Pulmonary artery endothelial cell (primary cell): ENCODE results near the gene ASPHD2. TPM values are rescaled to one million over a fixed set of nuclear protein-coding genes. Genes with fewer than 3 reads are reported as not detected.
A peak's percentile ranks its signal among the peaks of the same experiment; 100 is the strongest.

Source experiments
- DNase-seq: peaks from one replicate; pipeline ENCODE4 v3.0.0-alpha.2; 2011; ENCODE audit warnings: low read depth, low spot score
- total RNA-seq: library from RNA; depleted of rRNA; stranded (reverse); fragments of >200 nt; gene quantifications from 2 replicates; pipeline ENCODE4 v1.2.3, GENCODE V29; 2014

The ASPHD2 gene
- total RNA-seq, 1 donor from 2014 or later, result 8.2 TPM

GRCh38 chr22:26446808-26447515 lies 17.9 kb downstream of the ASPHD2 start:
- no peak for DNase-seq

- no peak for DNase-seq
Measured at GRCh38 chr22:26447584-26448329, 18.7 kb downstream of the ASPHD2 start.

- DNase-seq, result no peak
Measured at GRCh38 chr22:26448334-26448733, 19.3 kb downstream of the ASPHD2 start.

- no peak for DNase-seq
Measured at GRCh38 chr22:26448941-26449340, 19.9 kb downstream of the ASPHD2 start.

GRCh38 chr22:26450453-26451185 lies 21.6 kb downstream of the ASPHD2 start:
- DNase-seq, result no peak

GRCh38 chr22:26452236-26453016 lies 23.4 kb downstream of the ASPHD2 start:
- no peak for DNase-seq

- DNase-seq, result no peak
Measured at GRCh38 chr22:26453216-26453615, 24.2 kb downstream of the ASPHD2 start.

GRCh38 chr22:26453812-26454500 lies 24.9 kb downstream of the ASPHD2 start:
- no peak for DNase-seq

- no peak for DNase-seq
Measured at GRCh38 chr22:26457661-26458272, 28.7 kb downstream of the ASPHD2 start.

- DNase-seq, result no peak
Measured at GRCh38 chr22:26460202-26460601, 31.1 kb downstream of the ASPHD2 start.

- DNase-seq, result no peak
Measured at GRCh38 chr22:26461188-26461810, 32.2 kb downstream of the ASPHD2 start.

- DNase-seq, result no peak
Measured at GRCh38 chr22:26462051-26462450, 33.0 kb downstream of the ASPHD2 start.

GRCh38 chr22:26462641-26463040 lies 33.6 kb downstream of the ASPHD2 start:
- DNase-seq, result no peak

- DNase-seq, result no peak
Measured at GRCh38 chr22:26463101-26463661, 34.1 kb downstream of the ASPHD2 start.

GRCh38 chr22:26463688-26464087 lies 34.6 kb downstream of the ASPHD2 start:
- no peak for DNase-seq

GRCh38 chr22:26464312-26464711 lies 35.3 kb downstream of the ASPHD2 start:
- DNase-seq, result peak; percentile 58

GRCh38 chr22:26466196-26466595 lies 37.1 kb downstream of the ASPHD2 start:
- DNase-seq, result no peak

- DNase-seq, result no peak
Measured at GRCh38 chr22:26470807-26471206, 41.7 kb downstream of the ASPHD2 start.

GRCh38 chr22:26471522-26471921 lies 42.5 kb downstream of the ASPHD2 start:
- DNase-seq, result peak; percentile 62

GRCh38 chr22:26474682-26475081 lies 45.6 kb downstream of the ASPHD2 start:
- DNase-seq, result no peak
